Activated T-helper 2 cell treated with anti-CD3 and anti-CD28 coated beads, Interferon-gamma antibody, Interleukin-2, Interleukin-4, amounts not matched to agents 10 μg/mL and 5 μg/mL and 100 μg/mL, durations not matched to agents 14 hours and 24 hours and 36 hours (primary cell): Measurements from ENCODE around the gene FBXO11. TPM values are rescaled to one million over a fixed set of nuclear protein-coding genes. Genes with fewer than 3 reads are reported as not detected.

ENCODE experiments used
- DNase-seq: peaks from one replicate; pipeline ENCODE4 v3.0.0; 2021; ENCODE audit warnings: low spot score
- H3K27ac Mint-ChIP-seq: one replicate; pipeline ENCODE4 v1.8.0; 2021; ENCODE audit warnings: mixed read lengths
- H3K27me3 Mint-ChIP-seq: one replicate; pipeline ENCODE4 v1.8.0; 2021; ENCODE audit warnings: low read depth, mixed read lengths
- H3K36me3 Mint-ChIP-seq: one replicate; pipeline ENCODE4 v1.8.0; 2021; ENCODE audit warnings: low read depth, mixed read lengths
- H3K4me1 Mint-ChIP-seq: one replicate; pipeline ENCODE4 v1.8.0; 2021; ENCODE audit warnings: low read depth, mixed read lengths
- H3K4me3 Mint-ChIP-seq: one replicate; pipeline ENCODE4 v1.8.0; 2021; ENCODE audit warnings: low read depth, mild to moderate bottlenecking, moderate library complexity, mixed read lengths
- H3K9me3 Mint-ChIP-seq: one replicate; pipeline ENCODE4 v1.8.0; 2021; ENCODE audit warnings: mixed read lengths
- intact Hi-C: fragments of 100-400 bp; cut with micrococcal nuclease; formaldehyde crosslinking; loops from one replicate; pipeline ENCODE4 v1.15.1; 2023
- total RNA-seq: library from RNA; stranded (reverse); gene quantifications from 2 replicates; pipeline ENCODE4 v1.2.3, GENCODE V29; 2022

Gene FBXO11
- total RNA-seq, 1 donor from 2014 or later = 58.6 TPM

DNA sequence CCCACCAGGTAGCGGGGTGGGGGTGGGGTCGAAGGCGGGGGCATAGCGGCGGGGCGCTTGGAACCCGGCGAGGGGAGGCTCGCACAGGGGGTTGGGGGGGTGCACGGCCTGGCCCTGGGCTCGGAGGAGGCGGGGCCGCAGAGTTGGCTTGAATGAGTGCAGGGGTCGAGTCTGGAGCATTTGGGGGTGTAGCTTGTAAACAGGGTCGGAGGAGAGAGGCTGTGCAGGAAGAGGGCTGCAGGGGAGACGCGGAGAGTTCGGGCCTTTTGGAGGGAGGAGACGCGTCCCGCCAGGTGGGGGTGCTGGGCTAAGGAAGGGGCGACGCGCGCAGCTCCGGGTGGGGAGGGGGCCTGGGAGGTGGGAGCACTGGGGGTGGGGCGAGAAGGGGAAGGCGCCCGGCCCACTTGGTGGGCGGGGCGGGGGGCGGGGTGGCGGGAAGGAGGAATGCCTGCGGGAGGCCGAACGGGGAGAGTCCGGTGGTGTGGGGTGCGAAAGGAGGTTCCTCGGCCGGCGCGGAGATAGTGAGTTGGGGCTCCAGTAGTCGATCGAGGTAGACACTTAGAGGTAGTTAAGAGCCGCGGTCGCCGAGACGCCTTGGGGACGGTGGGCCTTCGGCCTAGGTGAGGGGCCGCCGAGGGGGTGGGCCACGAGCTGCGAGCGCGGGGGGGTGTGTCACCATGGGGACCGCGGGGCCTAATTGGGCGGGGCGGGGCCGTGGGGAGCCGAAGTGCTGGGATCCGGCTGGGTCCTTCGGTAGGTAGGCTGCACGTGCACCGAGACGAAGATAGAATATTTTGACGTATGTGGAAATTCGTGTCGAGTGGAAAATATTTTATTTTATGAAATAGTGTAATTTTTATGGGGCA is 122.6 kb downstream of the FBXO11 start:
- Mint-ChIP-seq H3K27me3 (no peaks in the 10 kb centered on the region), H3K4me1 (peaks cover 9% of the 10 kb centered on the region), H3K36me3 (peaks cover 29% of the 10 kb centered on the region), H3K27ac (peak overlapping the region; percentile 82), H3K4me3 (peak overlapping the region; percentile 88), H3K9me3 (no peaks in the 10 kb centered on the region)
- peak; percentile 58 for DNase-seq
- intact Hi-C loops = loop anchor here (1.0 kb wide), 1 partner anchor 123 kb away; the partner anchor contains the start of gene FBXO11

DNA sequence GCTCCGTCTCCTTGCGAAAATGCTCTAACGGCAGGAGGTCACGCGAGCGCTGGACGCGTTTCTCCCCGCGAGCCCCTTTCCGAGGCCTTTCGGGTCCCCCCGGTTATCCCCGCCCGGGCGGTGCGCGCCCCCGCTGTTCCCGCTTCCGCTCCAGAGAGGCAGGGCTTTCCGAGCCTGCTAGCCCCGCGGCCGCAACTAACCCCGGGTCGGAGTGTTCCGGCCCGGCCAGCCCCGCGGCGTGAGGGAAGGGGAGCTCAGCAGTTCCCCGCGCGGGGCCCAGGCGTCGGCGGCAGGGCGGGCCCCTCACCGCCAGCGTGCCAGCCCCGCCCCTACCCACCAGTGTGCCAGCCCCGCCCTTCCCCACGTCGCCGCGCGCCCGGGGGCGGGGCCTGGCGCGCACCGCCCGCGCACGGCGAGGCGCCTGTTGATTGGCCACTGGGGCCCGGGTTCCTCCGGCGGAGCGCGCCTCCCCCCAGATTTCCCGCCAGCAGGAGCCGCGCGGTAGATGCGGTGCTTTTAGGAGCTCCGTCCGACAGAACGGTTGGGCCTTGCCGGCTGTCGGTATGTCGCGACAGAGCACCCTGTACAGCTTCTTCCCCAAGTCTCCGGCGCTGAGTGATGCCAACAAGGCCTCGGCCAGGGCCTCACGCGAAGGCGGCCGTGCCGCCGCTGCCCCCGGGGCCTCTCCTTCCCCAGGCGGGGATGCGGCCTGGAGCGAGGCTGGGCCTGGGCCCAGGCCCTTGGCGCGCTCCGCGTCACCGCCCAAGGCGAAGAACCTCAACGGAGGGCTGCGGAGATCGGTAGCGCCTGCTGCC is 123.4 kb downstream of the FBXO11 start, which contains the start of gene MSH6:
TSS of gene MSH6 (plus strand) at position 475 of the 815 bp plus-strand sequence. CDS start at position 564, 89 bp downstream.
- Mint-ChIP-seq H3K4me3 (peak within 1 kb of the TSS; percentile 88), H3K27ac (peak within 1 kb of the TSS; percentile 82), H3K9me3 (no peaks in the 10 kb centered on the region), H3K4me1 (peaks cover 9% of the 10 kb centered on the region), H3K36me3 (peaks cover 29% of the 10 kb centered on the region), H3K27me3 (no peaks in the 10 kb centered on the region)
- peak; percentile 87 for DNase-seq
- intact Hi-C loops = loop anchor here (1.0 kb wide), 2 partner anchors 123 to 380 kb away; partner anchors contain the start of genes FBXO11 and MSH2

GRCh38 chr2:47782381-47782670 is 124.0 kb downstream of the FBXO11 start:
- H3K4me3 Mint-ChIP-seq = peak overlapping the region; percentile 75
- peaks cover 9% of the 10 kb centered on the region for H3K4me1 Mint-ChIP-seq
- intact Hi-C loops = loop anchor here (1.0 kb wide), 1 partner anchor 379 kb away; the partner anchor contains the start of gene MSH2
- H3K9me3 Mint-ChIP-seq = no peaks in the 10 kb centered on the region
- no peak for DNase-seq
- no peaks in the 10 kb centered on the region for H3K27me3 Mint-ChIP-seq
- H3K36me3 Mint-ChIP-seq = peaks cover 29% of the 10 kb centered on the region
- H3K27ac Mint-ChIP-seq = peak overlapping the region; percentile 78

GRCh38 chr2:47779426-47779790 is 126.9 kb downstream of the FBXO11 start:
- no peak for DNase-seq
- H3K4me3 Mint-ChIP-seq = no peak overlapping the region
- no peaks in the 10 kb centered on the region for H3K27me3 Mint-ChIP-seq
- H3K4me1 Mint-ChIP-seq = no peaks in the 10 kb centered on the region
- no peak overlapping the region for H3K27ac Mint-ChIP-seq
- intact Hi-C loops = no loop called here
- no peaks in the 10 kb centered on the region for H3K9me3 Mint-ChIP-seq
- H3K36me3 Mint-ChIP-seq = peaks cover 9% of the 10 kb centered on the region

DNA sequence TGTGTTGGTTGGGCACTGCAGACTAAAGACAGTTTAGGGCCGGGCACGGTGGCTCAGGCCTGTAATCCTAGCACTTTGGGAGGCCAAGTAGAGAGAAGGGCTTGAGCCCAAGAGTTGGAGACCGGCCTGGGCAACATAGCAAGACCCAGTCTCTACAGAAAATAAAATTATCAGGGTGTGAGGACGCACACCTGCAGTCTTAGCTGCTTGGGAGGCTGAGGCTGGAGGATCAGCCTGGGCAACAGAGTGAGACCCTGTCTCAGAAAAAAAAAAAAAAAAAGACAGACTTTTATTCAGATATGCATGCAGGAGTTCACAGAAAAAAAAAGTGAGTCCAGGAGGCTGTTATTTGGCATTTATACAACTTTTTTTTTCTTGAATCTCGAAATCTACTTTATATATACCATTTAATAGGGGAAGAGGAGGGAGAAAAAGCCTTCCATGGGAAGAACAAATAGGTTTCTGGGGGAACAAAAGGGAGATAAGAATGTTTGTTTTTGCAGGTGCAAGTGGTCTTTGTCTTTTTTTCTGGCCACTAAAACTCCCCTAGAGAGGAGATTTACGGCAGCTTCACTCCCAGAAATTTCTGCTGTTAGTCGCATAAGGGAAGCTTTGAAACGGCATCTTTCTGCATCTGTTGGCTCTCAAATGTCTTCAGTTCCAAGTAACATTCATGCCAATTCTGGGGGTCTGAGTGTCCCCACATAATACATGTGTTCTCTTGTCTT is 127.4 kb downstream of the FBXO11 start:
- no peaks in the 10 kb centered on the region for H3K9me3 Mint-ChIP-seq
- H3K27ac Mint-ChIP-seq = no peak overlapping the region
- peaks cover 4% of the 10 kb centered on the region for H3K36me3 Mint-ChIP-seq
- no peaks in the 10 kb centered on the region for H3K27me3 Mint-ChIP-seq
- DNase-seq = no peak
- intact Hi-C loops = no loop called here
- H3K4me1 Mint-ChIP-seq = no peaks in the 10 kb centered on the region
- H3K4me3 Mint-ChIP-seq = no peak overlapping the region

DNA sequence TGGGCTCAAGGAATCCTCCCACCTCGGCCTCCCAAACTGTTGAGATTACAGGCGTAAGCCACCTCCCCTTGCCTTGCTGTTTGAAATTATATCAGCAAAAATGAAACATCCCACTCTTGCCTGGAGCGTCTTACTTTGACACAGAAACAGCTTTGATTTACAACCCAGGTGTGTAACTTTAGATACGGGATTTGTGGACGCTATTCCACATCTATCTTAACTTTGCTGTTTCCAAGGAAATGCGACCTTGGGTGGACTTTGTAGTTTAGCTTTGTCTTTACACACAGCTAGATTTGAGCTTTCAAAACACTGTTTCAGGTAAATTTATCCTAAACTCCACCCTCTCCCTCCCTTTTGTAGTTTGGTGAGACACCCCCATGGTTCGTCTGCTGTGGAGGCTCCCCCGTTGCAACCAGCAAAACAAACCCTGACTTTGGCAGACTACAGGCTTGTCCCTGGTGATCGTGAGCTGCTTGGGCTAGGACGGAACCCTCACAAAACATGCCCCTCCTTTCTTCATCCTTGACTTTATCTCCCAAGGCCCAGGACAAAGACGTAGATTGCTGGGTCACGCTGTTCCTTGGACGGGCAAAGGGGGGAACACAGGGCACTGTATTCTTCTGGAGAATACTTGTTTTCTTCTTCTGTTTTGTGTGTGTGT is 128.9 kb downstream of the FBXO11 start:
- Mint-ChIP-seq H3K9me3 (no peaks in the 10 kb centered on the region), H3K27ac (no peak overlapping the region), H3K4me3 (no peak overlapping the region), H3K4me1 (no peaks in the 10 kb centered on the region), H3K27me3 (peaks cover 6% of the 10 kb centered on the region), H3K36me3 (no peaks in the 10 kb centered on the region)
- no peak for DNase-seq
- intact Hi-C loops = no loop called here

DNA sequence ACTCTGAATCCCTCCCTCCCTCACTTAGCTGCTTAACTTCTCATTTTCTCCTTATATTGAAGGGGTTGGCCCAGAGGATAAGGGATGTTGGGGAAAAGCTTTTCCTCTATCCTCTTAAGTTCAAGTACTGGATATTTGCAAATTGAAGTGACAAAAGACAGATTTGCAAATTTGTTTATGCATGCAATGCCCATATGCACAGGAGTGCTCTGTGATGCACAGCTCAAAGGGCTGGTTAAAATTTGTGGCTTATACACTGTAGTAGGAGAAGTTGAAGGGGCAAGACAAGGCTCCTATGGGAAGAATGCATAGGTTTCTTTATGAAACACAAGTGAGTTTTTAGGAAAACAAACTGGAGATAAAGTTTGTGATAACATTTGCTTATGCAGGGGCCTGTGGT is 131.7 kb downstream of the FBXO11 start:
- H3K4me1 Mint-ChIP-seq = no peaks in the 10 kb centered on the region
- no peaks in the 10 kb centered on the region for H3K9me3 Mint-ChIP-seq
- no peaks in the 10 kb centered on the region for H3K36me3 Mint-ChIP-seq
- no peak overlapping the region for H3K27ac Mint-ChIP-seq
- H3K27me3 Mint-ChIP-seq = peaks cover 6% of the 10 kb centered on the region
- H3K4me3 Mint-ChIP-seq = no peak overlapping the region
- intact Hi-C loops = no loop called here
- no peak for DNase-seq

DNA sequence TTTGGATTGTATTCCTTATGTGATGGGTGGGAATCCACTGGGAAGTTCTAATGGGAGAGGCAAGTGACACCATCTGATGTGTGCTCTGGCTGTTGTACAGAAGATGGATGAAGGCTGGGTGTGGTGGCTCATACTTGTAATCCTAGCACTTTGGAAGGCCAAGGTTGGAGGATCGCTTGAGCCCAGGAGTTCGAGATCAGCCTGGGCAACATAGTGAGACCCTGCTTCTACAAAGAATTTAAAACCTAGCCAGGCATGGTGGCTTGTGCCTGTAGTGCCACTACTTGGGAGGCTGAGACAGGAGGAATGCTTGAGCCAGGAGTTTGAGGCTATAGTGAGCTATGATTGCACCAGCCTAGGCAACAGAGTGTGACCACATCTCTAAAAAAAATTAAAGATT is 134.0 kb downstream of the FBXO11 start:
- no peak overlapping the region for H3K27ac Mint-ChIP-seq
- no peaks in the 10 kb centered on the region for H3K9me3 Mint-ChIP-seq
- intact Hi-C loops = no loop called here
- no peaks in the 10 kb centered on the region for H3K36me3 Mint-ChIP-seq
- no peak overlapping the region for H3K4me3 Mint-ChIP-seq
- DNase-seq = no peak
- H3K4me1 Mint-ChIP-seq = peaks cover 2% of the 10 kb centered on the region
- H3K27me3 Mint-ChIP-seq = peaks cover 6% of the 10 kb centered on the region

DNA sequence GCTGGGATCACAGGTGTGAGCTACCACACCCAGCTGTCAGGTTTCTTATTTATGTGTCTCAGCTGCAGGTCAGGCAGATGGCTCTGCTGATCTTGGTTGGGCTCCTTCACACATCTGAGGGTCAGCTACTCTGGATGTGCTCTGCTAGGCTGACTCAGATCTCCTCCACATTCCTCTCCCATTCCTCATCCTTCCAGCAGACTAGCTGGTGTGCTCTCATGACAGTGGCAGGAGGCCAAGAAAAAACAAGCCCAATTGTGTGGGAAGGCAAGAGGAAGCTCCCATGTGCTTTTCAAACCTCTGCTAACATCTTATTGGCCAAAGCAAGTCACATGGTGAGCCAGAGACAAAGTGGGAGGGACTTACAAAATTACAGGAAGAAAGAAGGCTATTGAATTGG is 135.1 kb downstream of the FBXO11 start:
- no peak for DNase-seq
- intact Hi-C loops = no loop called here
- Mint-ChIP-seq H3K4me1 (peaks cover 2% of the 10 kb centered on the region), H3K27ac (no peak overlapping the region), H3K36me3 (no peaks in the 10 kb centered on the region), H3K9me3 (no peaks in the 10 kb centered on the region), H3K4me3 (no peak overlapping the region), H3K27me3 (peaks cover 6% of the 10 kb centered on the region)

DNA sequence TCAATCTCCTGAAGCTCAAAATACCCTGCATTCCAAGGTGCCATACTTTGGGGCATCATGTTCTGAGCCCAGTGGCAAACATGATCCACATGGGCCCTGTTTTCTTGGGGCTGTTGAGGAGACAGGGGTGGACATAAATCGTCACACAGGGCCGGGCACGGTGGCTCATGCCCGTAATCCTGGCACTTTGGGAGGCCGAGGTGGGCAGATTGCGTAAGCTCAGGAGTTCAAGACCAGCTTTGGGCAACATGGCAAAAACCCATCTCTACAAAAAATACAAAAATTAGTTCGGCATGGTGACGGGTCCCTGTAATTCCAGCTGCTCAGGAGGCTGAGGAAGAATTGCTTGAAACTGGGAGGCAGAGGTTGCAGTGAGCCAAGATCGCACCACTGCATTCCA is 137.0 kb downstream of the FBXO11 start:
- Mint-ChIP-seq H3K4me3 (no peak overlapping the region), H3K9me3 (no peaks in the 10 kb centered on the region), H3K27ac (no peak overlapping the region), H3K4me1 (peaks cover 2% of the 10 kb centered on the region), H3K27me3 (peaks cover 8% of the 10 kb centered on the region), H3K36me3 (no peaks in the 10 kb centered on the region)
- intact Hi-C loops = loop anchor here (2.0 to 10.0 kb wide), 2 partner anchors 55 to 435 kb away; no protein-coding TSS in a partner anchor
- DNase-seq = no peak

DNA sequence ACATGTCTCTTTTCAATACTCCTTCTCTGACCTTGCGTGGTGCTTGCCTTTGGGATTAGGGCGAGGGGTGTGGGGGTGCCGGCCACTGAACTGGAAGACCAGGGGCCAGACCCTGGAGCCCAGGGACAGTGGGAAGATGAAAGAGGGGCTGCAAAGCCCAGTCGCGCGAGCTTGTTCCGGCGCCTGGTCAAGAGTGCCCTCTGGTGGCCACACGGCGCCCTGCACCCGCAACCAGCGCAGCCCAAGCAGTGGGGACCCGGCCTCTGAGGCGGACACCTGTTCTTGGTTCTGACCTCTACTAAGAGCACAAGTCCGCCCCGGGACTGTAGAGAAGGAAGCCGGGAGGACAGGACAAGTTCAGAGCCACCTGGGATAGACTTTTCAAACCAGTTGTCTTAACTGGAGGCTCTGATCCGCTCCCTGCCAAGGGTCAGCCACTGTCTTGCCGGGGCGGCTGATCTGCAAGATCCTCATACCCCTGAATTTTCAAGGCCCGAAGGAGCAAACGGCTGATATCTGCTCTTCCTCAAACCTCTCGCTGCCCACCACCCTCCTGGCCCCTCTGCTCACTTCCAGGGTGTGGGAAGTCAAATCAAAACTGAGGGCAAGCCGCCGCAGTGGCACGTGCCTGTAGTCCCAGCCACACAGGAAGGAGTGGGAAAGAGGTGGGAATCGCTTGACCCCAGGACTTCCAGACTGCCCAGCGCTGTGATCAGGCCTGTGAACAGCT is 138.3 kb downstream of the FBXO11 start:
- H3K9me3 Mint-ChIP-seq = no peaks in the 10 kb centered on the region
- no peak overlapping the region for H3K4me3 Mint-ChIP-seq
- peaks cover 5% of the 10 kb centered on the region for H3K27me3 Mint-ChIP-seq
- DNase-seq = peak; percentile 54
- H3K36me3 Mint-ChIP-seq = no peaks in the 10 kb centered on the region
- peaks cover 2% of the 10 kb centered on the region for H3K4me1 Mint-ChIP-seq
- intact Hi-C loops = loop anchor here (2.0 to 10.0 kb wide), 2 partner anchors 53 to 433 kb away; no protein-coding TSS in a partner anchor
- no peak overlapping the region for H3K27ac Mint-ChIP-seq
